NK-92 (cell line): ENCODE measurements around the gene ATL2.
"Not testable (repeated sequence)": the region's sequence is repeated elsewhere in the genome, so short reads cannot be mapped to it uniquely, and the experiment has no call there.

Source experiments
- DNase-seq: peaks from one replicate; lab custom pipeline; 2025; ENCODE audit not compliant: unreplicated experiment; lab: John Stamatoyannopoulos, UW

Gene ATL2

DNA sequence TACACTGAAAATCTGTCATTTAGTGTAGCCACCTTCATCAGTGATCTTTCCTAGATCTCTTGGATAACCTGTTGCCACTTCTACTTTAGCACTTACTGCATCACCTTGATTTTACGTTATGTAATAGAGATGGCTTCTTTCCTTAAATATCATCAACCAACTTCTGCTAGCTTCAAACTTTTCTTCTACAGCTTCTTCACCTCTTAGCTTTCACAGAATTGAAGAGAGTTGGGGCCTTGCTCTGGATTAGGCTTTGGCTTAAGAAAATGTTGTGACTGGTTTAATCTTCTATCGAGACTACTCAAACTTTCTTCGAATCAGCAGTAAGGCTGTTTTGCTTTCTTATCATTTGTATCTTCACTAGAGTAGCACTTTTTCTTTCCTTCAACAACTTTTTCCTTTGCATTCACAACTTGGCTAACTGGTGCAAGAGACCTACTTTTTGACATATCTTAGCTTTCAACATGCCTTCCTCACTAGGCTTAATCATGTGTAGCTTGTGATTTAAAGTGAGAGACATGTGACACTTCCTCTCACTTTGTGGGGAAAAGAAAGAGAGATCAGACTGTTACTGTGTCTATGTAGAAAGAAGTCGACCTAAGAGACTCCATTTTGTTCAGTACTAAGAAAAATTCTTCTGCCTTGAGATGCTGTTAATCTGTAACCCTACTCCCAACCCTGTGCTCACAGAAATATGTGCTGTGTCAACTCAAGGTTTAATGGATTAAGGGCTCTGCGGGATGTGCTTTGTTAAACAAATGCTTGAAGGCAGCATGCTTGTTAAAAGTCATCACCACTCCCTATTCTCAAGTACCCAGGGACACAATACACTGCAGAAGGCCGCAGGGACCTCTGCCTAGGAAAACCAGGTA lies 99.6 kb downstream of the ATL2 start:
- DNase-seq: no peak

- no peak for DNase-seq
These were observed 102.5 kb downstream of the ATL2 start for GRCh38 chr2:38274286-38275276.

DNA sequence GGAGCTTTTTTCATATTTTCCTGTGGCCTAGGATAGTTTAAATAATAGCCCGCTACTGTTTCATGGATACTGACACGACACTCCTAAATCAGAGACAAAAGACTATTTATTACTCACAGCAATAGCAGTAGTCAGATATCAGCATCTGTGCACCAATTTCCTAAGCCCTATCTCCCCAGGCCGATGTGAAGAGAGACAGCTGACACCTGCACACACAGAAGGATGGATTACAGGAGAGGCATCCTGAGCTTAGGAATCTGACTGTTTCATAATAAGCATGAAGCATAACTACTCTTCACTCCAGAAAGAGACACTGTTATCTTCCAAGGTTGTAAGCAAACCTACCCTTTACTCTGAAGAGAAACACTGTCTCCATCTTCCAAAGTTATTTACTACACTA lies 105.4 kb downstream of the ATL2 start:
- DNase-seq: no peak

DNA sequence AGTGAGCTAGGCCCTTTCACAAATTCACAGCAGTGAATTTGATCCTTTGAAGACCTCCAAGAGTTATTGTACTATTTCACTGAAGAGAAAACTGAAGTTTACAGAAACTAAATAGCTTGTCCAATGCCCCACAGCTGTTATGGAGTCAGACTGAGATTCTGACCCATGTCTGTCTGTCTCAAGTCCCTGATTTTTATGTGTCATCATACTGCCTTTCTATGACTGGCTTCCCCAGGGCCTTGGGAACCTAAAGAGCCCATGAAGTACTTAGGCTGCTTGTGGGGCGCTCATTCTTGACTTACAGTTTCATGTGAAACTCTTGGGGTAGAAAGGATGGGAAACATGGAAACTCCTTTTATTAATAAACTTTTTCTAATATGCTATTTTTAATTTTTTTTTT lies 107.7 kb downstream of the ATL2 start:
- DNase-seq: no peak

DNA sequence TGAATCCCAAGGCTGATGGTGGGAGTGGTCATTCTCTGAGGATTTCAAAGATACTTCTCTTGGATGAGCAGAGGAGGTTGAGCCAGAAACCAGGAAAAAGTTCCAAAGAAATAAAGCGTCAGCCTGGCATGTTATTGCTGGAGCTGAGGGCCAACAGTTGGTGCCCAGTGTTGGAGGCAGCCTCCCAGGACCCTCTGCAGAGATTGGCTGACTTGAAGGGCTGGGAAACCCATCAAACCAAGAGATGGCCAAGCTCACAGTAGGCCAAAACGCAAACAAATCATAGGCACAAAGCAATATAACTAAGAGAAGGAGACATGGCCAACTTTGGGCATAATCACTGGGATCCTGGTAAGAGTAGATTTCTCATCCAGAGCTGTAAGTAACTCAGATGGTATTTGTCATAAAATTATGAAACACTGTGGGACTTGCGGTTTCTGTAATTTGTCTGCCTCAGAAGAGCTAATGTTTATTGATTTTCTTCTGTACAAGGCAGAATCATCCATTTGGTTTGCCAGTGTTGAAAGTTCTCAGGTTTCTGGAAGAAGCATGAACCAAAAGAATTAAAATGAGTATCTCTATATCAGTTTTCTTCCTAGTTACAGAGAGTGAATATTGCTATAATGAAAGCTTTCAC lies 108.3 kb downstream of the ATL2 start:
- DNase-seq: no peak

DNA sequence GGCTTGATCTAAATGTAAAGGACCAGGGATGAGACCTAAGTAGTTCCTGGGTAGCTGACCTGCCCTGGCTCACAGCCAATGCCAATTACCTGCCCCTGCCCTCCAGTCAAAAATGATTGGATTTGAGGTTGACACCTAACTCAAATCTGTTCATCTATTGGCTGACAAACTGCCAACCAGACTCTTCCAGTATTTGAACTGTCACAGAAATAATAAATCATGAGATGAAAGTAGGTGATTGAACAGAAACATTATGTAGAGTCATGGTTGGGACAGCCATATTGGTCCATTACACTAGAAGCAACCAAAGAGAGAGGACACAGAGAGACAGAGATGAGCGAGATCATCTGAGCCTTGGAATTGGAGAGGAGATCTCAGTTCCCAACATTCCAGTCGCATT lies 109.1 kb downstream of the ATL2 start:
- no peak for DNase-seq

- no peak for DNase-seq
These were observed 109.7 kb downstream of the ATL2 start for GRCh38 chr2:38267270-38267925.

DNA sequence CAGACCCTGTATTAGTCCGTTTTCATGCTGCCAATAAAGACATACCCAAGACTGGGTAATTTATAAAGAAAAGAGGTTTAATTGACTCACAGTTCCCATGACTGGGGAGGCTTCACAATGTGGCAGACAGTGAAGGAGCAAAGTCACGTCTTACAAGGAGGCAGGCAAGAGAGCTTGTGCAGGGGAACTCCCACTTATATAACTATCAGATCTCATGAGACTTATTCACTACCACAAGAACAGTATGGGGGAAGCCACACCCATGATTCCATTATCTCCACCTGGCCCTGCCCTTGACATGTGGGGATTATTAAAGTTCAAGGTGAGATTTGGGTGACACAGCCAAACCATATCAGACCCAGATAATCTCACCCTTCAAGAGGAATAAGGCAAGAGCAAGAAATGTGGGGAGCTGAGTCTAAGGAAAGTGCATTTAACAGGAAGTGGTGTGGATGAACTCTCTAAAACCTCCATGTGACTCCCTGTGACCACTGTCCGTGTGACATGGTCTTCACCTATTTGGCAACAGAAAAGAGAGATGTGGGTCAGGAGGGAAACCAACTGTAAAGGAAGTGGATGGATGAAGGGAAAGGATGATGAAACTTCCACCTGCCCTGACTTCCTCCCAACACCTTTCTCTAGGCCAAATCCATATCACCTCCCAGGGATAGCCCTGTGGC lies 110.6 kb downstream of the ATL2 start:
- no peak for DNase-seq

- no peak for DNase-seq
These were observed 111.6 kb downstream of the ATL2 start for GRCh38 chr2:38265461-38265860.

DNA sequence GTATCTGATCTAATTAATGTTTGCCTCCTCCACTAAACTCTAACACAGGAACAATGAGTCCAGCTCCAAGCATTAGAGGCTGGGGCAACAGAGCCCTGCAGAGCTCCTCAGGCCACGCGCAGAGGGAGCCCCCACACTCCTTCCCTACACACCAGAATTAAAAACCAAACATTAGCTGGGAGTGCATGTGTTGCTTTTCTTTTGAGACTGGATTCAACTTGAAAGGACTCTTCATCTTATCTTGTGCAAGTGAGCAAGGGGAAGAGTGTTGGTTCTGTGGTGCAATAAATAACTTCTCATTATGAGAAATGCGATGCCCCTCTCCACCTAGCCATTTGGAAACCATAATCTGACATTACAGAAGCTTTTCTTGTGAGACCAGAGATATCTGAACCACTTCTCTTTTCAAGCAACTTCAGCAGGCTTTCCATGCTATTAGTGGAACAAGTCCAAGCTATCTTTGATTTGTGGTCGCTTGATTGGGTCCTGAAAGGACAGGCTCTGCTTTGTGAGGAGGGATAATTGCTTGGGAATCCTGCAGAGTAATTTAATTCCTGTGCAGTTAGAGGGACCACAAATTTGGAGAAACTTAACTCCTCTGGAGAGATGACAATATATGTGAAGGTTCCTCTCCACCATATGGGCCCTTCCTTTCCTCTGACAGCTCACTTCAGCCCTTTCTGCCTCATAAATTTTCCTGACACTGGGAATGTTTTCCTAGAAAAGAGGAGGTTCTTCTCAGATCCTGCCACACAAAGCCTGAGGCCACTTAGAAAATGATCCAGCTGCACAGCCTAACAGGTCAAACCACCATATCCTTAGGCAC lies 112.5 kb downstream of the ATL2 start:
- DNase-seq: no peak

- no peak for DNase-seq
These were observed 113.8 kb downstream of the ATL2 start for GRCh38 chr2:38263293-38263692.

DNA sequence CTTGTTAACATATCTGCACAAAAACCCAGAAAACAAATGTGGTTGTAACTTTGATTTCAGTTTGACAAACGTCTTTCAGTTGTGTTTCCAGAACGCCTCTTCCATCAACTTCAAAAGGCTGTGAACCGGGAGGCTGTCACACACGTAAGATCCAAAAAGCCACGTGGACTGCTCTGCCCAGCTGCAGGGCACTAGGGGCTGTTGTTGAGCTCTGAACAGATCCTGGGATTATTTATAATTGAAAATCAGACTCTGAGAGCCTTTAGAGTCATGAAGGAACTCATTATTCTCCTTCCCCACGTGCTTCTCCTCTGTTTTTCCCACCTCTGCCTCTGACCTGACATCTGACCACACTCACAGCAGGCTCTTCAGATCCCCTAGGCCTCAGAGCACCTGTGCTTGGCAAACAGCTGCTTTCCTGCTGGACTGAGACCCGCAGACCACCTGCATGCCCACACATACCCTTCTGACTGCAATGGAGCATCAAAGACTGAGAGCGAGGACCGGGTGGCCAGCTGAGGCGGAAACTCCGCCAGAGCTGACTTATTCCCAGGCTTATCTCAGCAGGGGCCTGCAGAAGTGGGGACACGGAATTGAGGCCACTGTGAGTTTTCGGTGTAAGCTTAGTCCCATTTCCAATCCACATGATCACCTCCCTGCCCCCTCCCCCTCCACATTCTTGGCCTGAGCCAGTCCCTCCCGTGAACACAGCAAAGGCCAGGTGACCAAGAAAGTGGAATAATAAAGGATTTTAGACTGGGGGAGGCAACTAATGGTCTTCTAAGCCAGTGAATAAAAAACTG lies 114.8 kb downstream of the ATL2 start:
- DNase-seq: no peak

DNA sequence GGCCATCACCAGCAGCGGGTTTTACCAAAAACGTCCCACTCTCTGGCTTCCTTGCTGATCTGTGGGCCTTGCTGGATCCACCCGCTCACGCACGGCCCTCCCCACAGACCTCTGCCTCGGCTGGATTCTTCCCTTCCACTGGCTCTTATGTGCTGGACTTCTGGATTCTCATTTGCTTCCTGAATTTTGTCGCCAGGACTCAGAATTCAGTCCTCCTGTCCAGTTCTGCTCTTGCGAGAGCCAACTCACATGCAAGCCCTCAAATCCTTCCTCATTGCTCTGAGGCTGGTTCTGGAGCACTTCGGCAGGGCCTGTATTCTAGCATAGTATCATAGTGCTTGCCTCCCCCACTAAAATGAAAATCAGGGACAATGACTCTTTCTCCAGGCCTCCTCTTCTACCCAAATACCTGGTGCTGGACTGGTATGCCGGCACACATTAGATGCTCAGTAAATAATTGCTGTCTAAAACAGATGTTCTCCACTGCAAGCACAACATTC lies 115.5 kb downstream of the ATL2 start:
- no peak for DNase-seq

DNA sequence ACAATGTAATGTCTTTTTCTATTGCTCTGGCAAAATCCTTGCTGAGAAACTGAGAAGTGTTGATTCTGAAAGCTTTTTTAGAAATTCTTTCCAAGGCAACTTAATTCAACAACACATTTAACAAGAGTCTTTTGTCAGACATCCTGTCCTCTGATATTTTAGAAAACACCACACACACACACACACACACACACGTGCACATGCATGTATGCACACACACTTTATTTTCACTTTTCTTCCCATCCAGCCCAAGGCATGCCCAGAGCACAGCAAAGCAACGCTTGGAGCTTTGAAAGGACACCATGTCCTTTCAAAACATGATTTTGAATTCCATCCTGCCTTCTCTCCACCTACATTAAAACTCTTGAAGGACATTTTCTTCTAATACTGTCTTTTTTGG lies 116.1 kb downstream of the ATL2 start:
- no peak for DNase-seq

DNA sequence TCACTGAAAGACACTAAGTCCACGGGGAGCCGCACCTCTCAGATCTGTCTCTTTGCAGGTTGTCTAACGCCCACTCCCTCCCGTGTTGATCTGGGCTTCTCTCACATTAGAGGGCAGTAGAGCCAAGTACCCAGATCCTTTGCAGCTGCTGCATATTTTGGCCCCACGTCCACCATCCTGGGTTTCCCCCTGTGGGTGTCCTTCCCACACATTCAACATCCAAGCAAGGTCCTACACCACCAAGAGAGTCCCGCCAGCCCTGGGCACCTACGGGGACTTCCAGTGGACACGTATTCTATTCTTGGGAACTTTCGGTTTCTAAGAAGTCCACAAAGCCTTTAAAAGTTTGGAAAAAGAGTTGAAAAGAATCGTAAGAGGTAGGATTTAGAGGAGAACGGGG lies 116.6 kb downstream of the ATL2 start:
- no peak for DNase-seq

- DNase-seq: no peak
These were observed 117.8 kb downstream of the ATL2 start for GRCh38 chr2:38259311-38259710.

DNA sequence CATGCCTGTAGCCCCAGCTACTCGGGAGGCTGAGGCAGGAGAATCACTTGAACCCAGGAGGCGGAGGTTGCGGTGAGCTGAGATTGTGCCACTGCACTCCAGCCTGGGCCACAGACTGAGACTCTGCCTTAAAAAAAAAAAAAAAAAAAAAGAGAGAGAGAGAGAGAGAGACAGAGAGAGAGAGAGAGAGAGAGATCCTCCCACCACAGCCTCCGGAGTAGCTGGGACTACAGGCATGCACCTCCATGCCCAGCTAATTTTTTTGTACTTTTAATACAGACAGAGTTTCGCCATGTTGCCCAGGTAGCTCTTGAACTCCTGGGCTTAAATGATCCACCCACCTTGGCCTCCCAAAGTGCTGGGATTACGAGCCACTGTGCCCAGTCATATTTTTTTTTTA lies 119.4 kb downstream of the ATL2 start:
- DNase-seq: not testable (repeated sequence)

GRCh38 chr2:38256610-38257009 lies 120.5 kb downstream of the ATL2 start:
- no peak for DNase-seq
